DOHH2 (cell line): ENCODE data around the gene MROH9.
"Not testable (repeated sequence)": the region's sequence is repeated elsewhere in the genome, so short reads cannot be mapped to it uniquely, and the experiment has no call there.

ENCODE experiments used
- H3F3A ChIP-seq: fragments of 200-600 bp; sonication (generic), shearing (Covaris generic); 2 replicates; pipeline ENCODE4 v1.6.0; 2016; ENCODE audit warnings: antibody characterized with exemption, mild to moderate bottlenecking; ENCODE audit not compliant: control insufficient read depth, insufficient read depth
- H3K27ac ChIP-seq: fragments of 200-600 bp; sonication (generic); 2 replicates; pipeline ENCODE4 v1.5.1; 2014; ENCODE audit warnings: low read depth, mild to moderate bottlenecking, low read length, moderate library complexity
- H3K27me3 ChIP-seq: fragments of 200-600 bp; sonication (generic); 2 replicates; pipeline ENCODE4 v1.6.1; 2014; ENCODE audit warnings: mild to moderate bottlenecking, low read length, mixed read lengths; ENCODE audit not compliant: control insufficient read depth
- H3K36me3 ChIP-seq: fragments of 200-600 bp; sonication (generic); 2 replicates; pipeline ENCODE4 v1.6.1; 2014; ENCODE audit warnings: mild to moderate bottlenecking, low read length, moderate library complexity, mixed read lengths; ENCODE audit not compliant: control insufficient read depth
- H3K4me1 ChIP-seq: fragments of 200-600 bp; sonication (generic); 2 replicates; pipeline ENCODE4 v1.6.1; 2014; ENCODE audit warnings: mild to moderate bottlenecking, low read length, mixed read lengths; ENCODE audit not compliant: control insufficient read depth
- H3K4me2 ChIP-seq: fragments of 200-600 bp; sonication (generic); 2 replicates; pipeline ENCODE4 v1.6.0; 2014; ENCODE audit warnings: mild to moderate bottlenecking, low read length, moderate library complexity
- H3K4me3 ChIP-seq: fragments of 200-600 bp; sonication (generic); 2 replicates; pipeline ENCODE4 v1.5.1; 2014; ENCODE audit warnings: mild to moderate bottlenecking, low read length, mixed read lengths
- H3K79me2 ChIP-seq: fragments of 200-600 bp; sonication (generic); 2 replicates; pipeline ENCODE4 v1.6.1; 2014; ENCODE audit warnings: mild to moderate bottlenecking, low read length, mixed read lengths; ENCODE audit not compliant: control insufficient read depth
- H3K9me2 ChIP-seq: fragments of 200-600 bp; sonication (generic); replicated peaks from 2 replicates; pipeline ENCODE4 v1.6.1; 2014; ENCODE audit warnings: mild to moderate bottlenecking, low read length, mixed read lengths; ENCODE audit not compliant: control insufficient read depth
- H3K9me3 ChIP-seq: fragments of 200-600 bp; sonication (generic); 2 replicates; pipeline ENCODE4 v1.6.1; 2014; ENCODE audit warnings: antibody characterized with exemption, low read length, mixed read lengths; ENCODE audit not compliant: control insufficient read depth, insufficient read depth
- H4K20me1 ChIP-seq: fragments of 200-600 bp; sonication (generic); 2 replicates; pipeline ENCODE4 v1.6.0; 2014; ENCODE audit warnings: low read depth, mild to moderate bottlenecking, antibody characterized with exemption, low read length, moderate library complexity; ENCODE audit not compliant: control insufficient read depth, insufficient read depth
- CTCF ChIP-seq: fragments of 200-600 bp; sonication (generic); IDR thresholded peaks from one replicate; pipeline ENCODE4 v1.5.1; 2014; ENCODE audit warnings: antibody characterized with exemption, mild to moderate bottlenecking, low read depth, low read length; ENCODE audit not compliant: poor library complexity, severe bottlenecking
- EZH2phosphoT487 ChIP-seq: fragments of 200-600 bp; sonication (generic); IDR thresholded peaks from 2 replicates; pipeline ENCODE4 v1.6.1; 2017; ENCODE audit warnings: borderline replicate concordance, mild to moderate bottlenecking, antibody characterized with exemption, low read length, moderate library complexity, mixed read lengths

MROH9 gene

DNA sequence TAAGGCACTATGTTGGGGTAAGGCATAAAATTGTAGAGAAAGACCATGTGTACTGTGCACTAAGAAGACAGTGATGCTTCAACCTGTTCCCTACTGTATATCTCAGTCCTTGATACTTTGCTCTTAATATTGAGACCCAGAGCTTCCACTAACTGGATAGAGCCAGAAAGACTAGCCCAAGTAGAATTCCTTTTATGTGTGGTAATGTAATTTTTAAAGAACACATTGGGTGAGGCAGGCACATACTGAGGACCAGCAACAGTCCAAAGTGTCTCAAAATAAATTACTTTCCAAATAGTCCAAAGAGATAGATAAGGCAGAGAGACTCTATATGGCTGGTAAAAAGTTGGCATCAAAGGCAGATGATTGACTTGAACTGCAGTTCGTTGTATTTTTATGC is 31.4 kb upstream of the MROH9 start:
- no peak overlapping the region for H3K4me2 ChIP-seq
- H3K9me2 ChIP-seq: no peaks in the 10 kb centered on the region
- no peaks in the 10 kb centered on the region for H3K36me3 ChIP-seq
- no peaks in the 10 kb centered on the region for H4K20me1 ChIP-seq
- H3K27me3 ChIP-seq: no peaks in the 10 kb centered on the region
- no peaks in the 10 kb centered on the region for H3K4me1 ChIP-seq
- H3K9me3 ChIP-seq: no peaks in the 10 kb centered on the region
- no peak for TF ChIP-seq EZH2phosphoT487
- TF ChIP-seq CTCF: no peak
- no peak overlapping the region for H3K27ac ChIP-seq
- no peaks in the 10 kb centered on the region for H3K79me2 ChIP-seq
- no peaks in the 10 kb centered on the region for H3F3A ChIP-seq
- H3K4me3 ChIP-seq: no peak overlapping the region

DNA sequence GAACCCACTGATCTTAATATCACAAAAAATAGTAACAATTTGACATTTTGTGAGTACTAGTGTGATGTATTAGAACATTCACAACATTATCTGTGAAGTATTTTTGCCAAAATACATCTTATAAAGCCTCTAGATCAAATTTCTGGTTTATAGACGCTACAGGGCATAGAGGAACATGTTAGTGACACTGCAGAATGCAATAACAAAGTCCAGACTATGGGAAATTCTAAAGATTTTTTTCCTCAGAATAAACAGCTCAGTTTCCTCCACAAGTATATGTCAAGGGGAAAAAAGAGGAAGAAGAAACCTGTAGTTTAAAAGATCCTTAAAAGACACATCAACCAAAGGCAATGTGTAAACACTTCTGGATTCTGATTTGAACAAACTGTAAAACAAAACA is 26.4 kb upstream of the MROH9 start:
- Histone ChIP-seq H4K20me1 (no peaks in the 10 kb centered on the region), H3F3A (no peaks in the 10 kb centered on the region), H3K27me3 (no peaks in the 10 kb centered on the region), H3K79me2 (no peaks in the 10 kb centered on the region), H3K4me3 (no peak overlapping the region), H3K36me3 (no peaks in the 10 kb centered on the region), H3K9me2 (no peaks in the 10 kb centered on the region), H3K27ac (no peak overlapping the region), H3K9me3 (no peaks in the 10 kb centered on the region), H3K4me2 (no peak overlapping the region), H3K4me1 (no peaks in the 10 kb centered on the region)
- no peak for TF ChIP-seq EZH2phosphoT487
- TF ChIP-seq CTCF: no peak

GRCh38 chr1:170910273-170910672 is 25.1 kb upstream of the MROH9 start:
- no peaks in the 10 kb centered on the region for H3K4me1 ChIP-seq
- no peaks in the 10 kb centered on the region for H3K9me3 ChIP-seq
- no peaks in the 10 kb centered on the region for H3K27me3 ChIP-seq
- H3K27ac ChIP-seq: no peak overlapping the region
- no peak overlapping the region for H3K4me2 ChIP-seq
- H3K4me3 ChIP-seq: no peak overlapping the region
- TF ChIP-seq EZH2phosphoT487: no peak
- no peak for TF ChIP-seq CTCF
- no peaks in the 10 kb centered on the region for H3K36me3 ChIP-seq
- H3F3A ChIP-seq: no peaks in the 10 kb centered on the region
- no peaks in the 10 kb centered on the region for H3K79me2 ChIP-seq
- H3K9me2 ChIP-seq: no peaks in the 10 kb centered on the region
- no peaks in the 10 kb centered on the region for H4K20me1 ChIP-seq

GRCh38 chr1:170917373-170917772 is 18.0 kb upstream of the MROH9 start:
- no peaks in the 10 kb centered on the region for H3F3A ChIP-seq
- H3K79me2 ChIP-seq: no peaks in the 10 kb centered on the region
- H3K4me1 ChIP-seq: no peaks in the 10 kb centered on the region
- H3K4me2 ChIP-seq: no peak overlapping the region
- peaks cover 16% of the 10 kb centered on the region for H3K9me3 ChIP-seq
- H3K9me2 ChIP-seq: no peaks in the 10 kb centered on the region
- no peaks in the 10 kb centered on the region for H4K20me1 ChIP-seq
- no peak overlapping the region for H3K27ac ChIP-seq
- no peak overlapping the region for H3K4me3 ChIP-seq
- H3K27me3 ChIP-seq: no peaks in the 10 kb centered on the region
- H3K36me3 ChIP-seq: no peaks in the 10 kb centered on the region
- TF ChIP-seq EZH2phosphoT487 (no peak), CTCF (no peak)

- not testable (repeated sequence) for H3K27me3 ChIP-seq, H3K4me1 ChIP-seq, H3F3A ChIP-seq, H3K4me3 ChIP-seq, H3K4me2 ChIP-seq, H4K20me1 ChIP-seq, H3K79me2 ChIP-seq, H3K36me3 ChIP-seq, H3K27ac ChIP-seq, H3K9me2 ChIP-seq
- peaks cover 16% of the 10 kb centered on the region for H3K9me3 ChIP-seq
These were observed 10.7 kb upstream of the MROH9 start for GRCh38 chr1:170924656-170925055.
